Germinal center (tissue), 1 donor: Measurements from ENCODE around the gene P3H1.
"Not testable (repeated sequence)": the region's sequence is repeated elsewhere in the genome, so short reads cannot be mapped to it uniquely, and the experiment has no call there.

Experiments used
- DNase-seq: peaks from one replicate; pipeline ENCODE4 v3.0.0; 2012; ENCODE audit warnings: mixed read lengths, low spot score

Gene P3H1

GRCh38 chr1:42730002-42730401 lies 36.8 kb downstream of the P3H1 start:
- DNase-seq, result no peak

- DNase-seq, result not testable (repeated sequence)
Observed at GRCh38 chr1:42725820-42726219, 41.0 kb downstream of the P3H1 start.

GRCh38 chr1:42723511-42723910 lies 43.3 kb downstream of the P3H1 start:
- DNase-seq, result no peak

GRCh38 chr1:42722403-42722802 lies 44.4 kb downstream of the P3H1 start:
- DNase-seq, result not testable (repeated sequence)

GRCh38 chr1:42721926-42722325 lies 44.9 kb downstream of the P3H1 start:
- DNase-seq, result no peak

- no peak for DNase-seq
Observed at GRCh38 chr1:42720868-42721267, 46.0 kb downstream of the P3H1 start.

- not testable (repeated sequence) for DNase-seq
Observed at GRCh38 chr1:42714441-42714840, 52.4 kb downstream of the P3H1 start.

GRCh38 chr1:42713293-42713692 lies 53.5 kb downstream of the P3H1 start:
- DNase-seq, result no peak

- DNase-seq, result not testable (repeated sequence)
Observed at GRCh38 chr1:42712808-42713207, 54.0 kb downstream of the P3H1 start.

GRCh38 chr1:42703888-42704464 lies 62.9 kb downstream of the P3H1 start:
- no peak for DNase-seq

- no peak for DNase-seq
Observed at GRCh38 chr1:42700006-42700405, 66.8 kb downstream of the P3H1 start.

GRCh38 chr1:42698081-42698813 lies 68.6 kb downstream of the P3H1 start:
- DNase-seq, result no peak
